K562 (cell line): ENCODE results near the gene POU2F1. TPM values are rescaled to one million over a fixed set of nuclear protein-coding genes. Genes with fewer than 3 reads are reported as not detected.

Source experiments
- ATAC-seq: fragments of 200-7000 bp; cut with Tn5 transposase; 3 replicates; pipeline ENCODE4 v1.9.1; 2020; ENCODE audit warnings: moderate library complexity
- BruUV-seq: library from RNA; stranded (reverse); fragments of 400-500 nt; replicated peaks from 2 replicates; lab custom pipeline; 2021; lab: Mats Ljungman, UMichigan
- CTCF ChIA-PET: fragments of 300-600 bp; formaldehyde crosslinking; extraction: SDS; loops from one replicate; lab custom pipeline; 2021; ENCODE audit warnings: low intra/inter-chr PET ratio; lab: Yijun Ruan, JAX
- POLR2A ChIA-PET: fragments of 300-600, 350-650 bp; sonication (Branson Sonifier 250); formaldehyde crosslinking; extraction: SDS; loops from one replicate; lab custom pipeline; 2021; ENCODE audit warnings: antibody characterized with exemption, inconsistent platforms; lab: Yijun Ruan, JAX
- DNase-seq, 4 experiments: peaks; one replicate each; pipeline versions ENCODE4 v3.0.0 to v3.0.0-alpha.2; 2011 to 2018; ENCODE audit warnings: low spot score in 3 of 4, mixed read lengths in 3 of 4; ENCODE audit errors: extremely low read depth in 1 of 4
- FAIRE-seq: peaks from 2 replicates; lab custom pipeline; 2011; peaks lifted over from hg19 to GRCh38; lab: Jason Lieb, UNC
- H2AFZ ChIP-seq: 2 replicates; pipeline ENCODE4 v1.6.0; 2011; ENCODE audit warnings: low read depth, low read length, control low read depth, inconsistent platforms
- H3K27ac ChIP-seq: fragments of 200-600 bp; 3 replicates; pipeline ENCODE4 v1.8.0; 2011; ENCODE audit warnings: low read depth, mild to moderate bottlenecking, control low read depth, inconsistent platforms, low read length, moderate library complexity, mixed read lengths; ENCODE audit errors: extremely low read depth
- H3K27me3 ChIP-seq, 2 experiments: fragments of 300-600 bp in 1 of 2; 2 replicates in 1 of 2; 3 replicates in 1 of 2; pipeline versions ENCODE4 v1.6.0 to v1.8.0; 2011; ENCODE audit warnings: inconsistent platforms in 2 of 2, low read length in 2 of 2, mild to moderate bottlenecking in 1 of 2, mixed read lengths in 1 of 2, moderate library complexity in 1 of 2; ENCODE audit not compliant: control insufficient read depth in 2 of 2, insufficient read depth in 2 of 2
- H3K36me3 ChIP-seq: fragments of 300-600 bp; 3 replicates; pipeline ENCODE4 v1.8.0; 2011; ENCODE audit warnings: mild to moderate bottlenecking, low read length, inconsistent platforms; ENCODE audit not compliant: control insufficient read depth, insufficient read depth
- H3K4me1 ChIP-seq, 2 experiments: fragments of 200-600 bp in 1 of 2; replicated peaks in 1 of 2; 2 replicates in 1 of 2; 3 replicates in 1 of 2; pipeline versions ENCODE4 v1.5.1 to v1.8.0; 2011; ENCODE audit warnings: inconsistent platforms in 2 of 2, low read length in 2 of 2, mild to moderate bottlenecking in 1 of 2, mixed read lengths in 1 of 2, moderate library complexity in 1 of 2; ENCODE audit not compliant: control insufficient read depth in 2 of 2, insufficient read depth in 2 of 2
- H3K4me2 ChIP-seq: 2 replicates; pipeline ENCODE4 v1.6.1; 2011; ENCODE audit warnings: low read length, control low read depth, inconsistent platforms, mixed read lengths; ENCODE audit not compliant: insufficient read depth
- H3K4me3 ChIP-seq: fragments of 200-600 bp; sonication (generic), shearing (Covaris generic); 2 replicates; pipeline ENCODE4 v1.5.1; 2016; ENCODE audit warnings: control low read depth, inconsistent platforms
- H3K79me2 ChIP-seq: fragments of 200-600 bp; 3 replicates; pipeline ENCODE4 v1.8.0; 2011; ENCODE audit warnings: low read length, inconsistent platforms; ENCODE audit not compliant: control insufficient read depth, insufficient read depth
- H3K9ac ChIP-seq, 2 experiments: 2 replicates each; pipeline versions ENCODE4 v1.6.0 to v1.6.1; 2011; ENCODE audit warnings: low read depth in 2 of 2, low read length in 2 of 2, control low read depth in 1 of 2, inconsistent platforms in 1 of 2, mild to moderate bottlenecking in 1 of 2, mixed read lengths in 1 of 2; ENCODE audit not compliant: insufficient read depth in 1 of 2
- H3K9me1 ChIP-seq: one replicate; pipeline ENCODE4 v1.6.0; 2011; ENCODE audit warnings: inconsistent platforms, mild to moderate bottlenecking, low read length, moderate library complexity; ENCODE audit not compliant: control insufficient read depth, insufficient read depth
- H3K9me3 ChIP-seq: replicated peaks from 2 replicates; pipeline ENCODE4 v1.5.1; 2011; ENCODE audit warnings: low read depth, low read length, inconsistent platforms; ENCODE audit not compliant: control insufficient read depth, insufficient read depth
- H4K20me1 ChIP-seq: replicated peaks from 2 replicates; pipeline ENCODE4 v1.6.1; 2011; ENCODE audit warnings: low read length, inconsistent platforms, mixed read lengths; ENCODE audit not compliant: control insufficient read depth, insufficient read depth
- CAMTA2 ChIP-seq: fragments of 250-450 bp; sonication (Bioruptor Pico); conservative IDR thresholded peaks from 2 replicates; pipeline ENCODE4 v1.5.1; 2022
- FOXP1 ChIP-seq: sonication (generic); formaldehyde crosslinking; IDR thresholded peaks from 2 replicates; pipeline ENCODE4 v1.8.0; 2022; ENCODE audit warnings: mild to moderate bottlenecking, missing genetic modification reagents
- GABPB2 ChIP-seq: fragments of 250-450 bp; sonication (Bioruptor Pico); conservative IDR thresholded peaks from 2 replicates; pipeline ENCODE4 v1.5.1; 2021; ENCODE audit warnings: mild to moderate bottlenecking
- HCFC1 ChIP-seq: IDR thresholded peaks from 2 replicates; pipeline ENCODE4 v1.6.1; 2012; ENCODE audit warnings: low read depth, low read length, improper control_type of control experiment
- HMGXB4 ChIP-seq: sonication (generic); formaldehyde crosslinking; IDR thresholded peaks from 2 replicates; pipeline ENCODE4 v1.8.1; 2023; ENCODE audit warnings: mild to moderate bottlenecking, missing genetic modification reagents
- MCM3 ChIP-seq: fragments of 450-650 bp; IDR thresholded peaks from 2 replicates; pipeline ENCODE4 v1.6.1; 2016
- NFRKB ChIP-seq: fragments of 450-650 bp; IDR thresholded peaks from 2 replicates; pipeline ENCODE4 v1.6.1; 2016; ENCODE audit warnings: low read depth
- NR4A1 ChIP-seq, 2 experiments: fragments of 250-450 bp in 1 of 2; fragments of 450-650 bp in 1 of 2; sonication (Bioruptor Pico) in 1 of 2; IDR thresholded peaks; 2 replicates each; pipeline versions ENCODE4 v1.4.0 to v1.6.1; 2016 to 2020; ENCODE audit warnings: mild to moderate bottlenecking in 2 of 2, missing compliant biosample characterization in 1 of 2, missing genetic modification characterization in 1 of 2, moderate library complexity in 1 of 2
- PBX2 ChIP-seq, 2 experiments: IDR thresholded peaks in 1 of 2; conservative IDR thresholded peaks in 1 of 2; 2 replicates each; pipeline ENCODE4 v1.6.1; 2016; ENCODE audit warnings: low read depth in 2 of 2, mild to moderate bottlenecking in 1 of 2, missing compliant biosample characterization in 1 of 2, missing genetic modification characterization in 1 of 2, moderate library complexity in 1 of 2
- PRDM10 ChIP-seq: fragments of 450-650 bp; IDR thresholded peaks from 2 replicates; pipeline ENCODE4 v1.6.1; 2018; ENCODE audit not compliant: partially characterized antibody
- SMAD3 ChIP-seq: fragments of 450-650 bp; formaldehyde crosslinking; conservative IDR thresholded peaks from 2 replicates; pipeline ENCODE4 v1.4.0; 2020; ENCODE audit warnings: mild to moderate bottlenecking
- ZBED1 ChIP-seq: IDR thresholded peaks from 2 replicates; pipeline ENCODE4 v1.6.1; 2014
- ZNF431 ChIP-seq: sonication (generic); formaldehyde crosslinking; IDR thresholded peaks from 2 replicates; pipeline ENCODE4 v1.8.0; 2022; ENCODE audit warnings: mild to moderate bottlenecking, missing genetic modification reagents
- WGBS: fragments of 100-300 bp; shearing (Covaris generic); methylation state at CpG from one replicate; pipeline ENCODE4 v1.1.6; 2016; ENCODE audit warnings: low coverage, mixed read lengths; ENCODE audit not compliant: insufficient coverage; ENCODE audit errors: missing lambda C conversion rate; 5-methylcytosine and 5-hydroxymethylcytosine counted together
- in situ Hi-C: fragments of 300-500 bp; cut with MboI; formaldehyde crosslinking; loops from 4 replicates; pipeline ENCODE4 v1.15.0; 2018; ENCODE audit warnings: inconsistent platforms, mixed read lengths
- intact Hi-C: fragments of 100-400 bp; cut with micrococcal nuclease; formaldehyde crosslinking; loops from 2 replicates; pipeline ENCODE4 v1.14.2; 2022
- polyA plus RNA-seq, 8 experiments: library from polyadenylated mRNA; depleted of rRNA in 4 of 8; stranded (reverse) in 5 of 8; unstranded in 3 of 8; fragments of >200 nt; fragmentation: Nextera tagmentation in 2 of 8; fragmentation: Illumina TruSeq in 1 of 8; extraction: Ambion mirVana in 2 of 8; extraction: Trizol in 1 of 8; gene quantifications; 2 replicates each; pipeline versions ENCODE4 v1.2.1 to v1.2.3, GENCODE V29; 2011 to 2014; ENCODE audit warnings: inconsistent platforms in 1 of 8, missing spikeins in 1 of 8
- total RNA-seq, 7 experiments: library from RNA; depleted of rRNA in 6 of 7; stranded (reverse); fragments of >200 nt in 6 of 7; fragmentation: Illumina TruSeq in 2 of 7; extraction: Trizol in 2 of 7; gene quantifications; 2 replicates each; pipeline versions ENCODE4 v1.2.1 to v1.2.3, GENCODE V29; 2011 to 2021; ENCODE audit warnings: low replicate concordance in 1 of 7

The POU2F1 gene
- total and polyA plus RNA-seq, 9 of the 15 experiments (the other 6 are each of a cell fraction or from before 2014, with no cell fraction given): 2.6 to 22.3 (median 8.8) TPM

DNA sequence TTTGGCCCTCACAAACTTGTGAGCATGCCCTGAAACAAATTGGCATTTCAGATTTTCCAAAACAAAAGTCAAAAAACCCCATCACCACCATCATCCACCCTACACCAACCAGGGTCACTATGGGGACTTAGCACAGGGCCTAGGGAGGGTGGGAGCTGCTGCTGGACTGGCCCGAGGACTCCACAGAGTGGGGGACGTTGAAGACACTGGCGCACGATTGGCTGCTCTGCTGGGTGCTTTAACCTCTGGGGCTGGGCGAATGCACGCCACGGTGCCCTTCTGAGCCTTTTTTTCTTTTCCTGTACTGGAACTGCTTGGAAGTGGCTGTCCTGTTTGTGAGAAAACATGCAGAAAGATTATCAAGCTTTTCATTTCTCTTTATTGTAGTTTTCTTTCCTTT is 204.8 kb downstream of the POU2F1 start:
- H3K4me1 ChIP-seq: peaks cover 6 to 16% of the 10 kb centered on the region in 2 experiments; a peak in 4 of 5 replicates
- TF ChIP-seq SMAD3 (no peak), FOXP1 (no peak), PBX2 (CRISPR knock-in tag; IDR thresholded peaks at IDR 0.05; ENCODE audit: low read depth) (no peak), PBX2 (tag; conservative IDR thresholded peaks at IDR 0.05; ENCODE audit: low read depth) (no peak), NR4A1 (CRISPR knock-in tag; IDR thresholded peaks at IDR 0.05) (no peak), NR4A1 (tag; IDR thresholded peaks at IDR 0.05) (no peak), MCM3 (no peak), CAMTA2 (CRISPR knock-in tag) (no peak), HMGXB4 (CRISPR knock-in tag) (no peak), PRDM10 (no peak), GABPB2 (CRISPR knock-in tag) (no peak), NFRKB (no peak), HCFC1 (no peak), ZNF431 (CRISPR knock-in tag) (no peak), ZBED1 (no peak)
- H3K9ac ChIP-seq: 0 out of 4 replicates have a peak overlapping the region, but pooled peaks of 1 of the 2 experiments have one; percentile 39
- intact Hi-C loops: no loop called here
- H3K27ac ChIP-seq: no peak overlapping the region
- POLR2A ChIA-PET: interaction anchor here (0.8 to 2.2 kb wide), 3 partner anchors 12 to 42 kb away, joined by 3 to 7 read pairs (median 4); no protein-coding TSS in a partner anchor
- no peak for FAIRE-seq
- 73% methylated on average over 7 of the region's 7 CpGs for WGBS
- no peaks in the 10 kb centered on the region for H3K9me3 ChIP-seq
- H4K20me1 ChIP-seq: no peaks in the 10 kb centered on the region
- in situ Hi-C loops: no loop called here
- no TSS peak for BruUV-seq
- no peak for ATAC-seq
- no peak overlapping the region for H3K4me2 ChIP-seq
- peak in 1 of 4 experiments; percentile 7 for DNase-seq
- peaks cover 3% of the 10 kb centered on the region for H3K9me1 ChIP-seq
- H3K27me3 ChIP-seq: no peaks in the 10 kb centered on the region
- H3K36me3 ChIP-seq: no peaks in the 10 kb centered on the region
- no peak overlapping the region for H3K4me3 ChIP-seq
- CTCF ChIA-PET: no interaction called here
- H3K79me2 ChIP-seq: no peaks in the 10 kb centered on the region
- H2AFZ ChIP-seq: no peak overlapping the region
